Heart left ventricle (tissue), 13 donors: ENCODE measurements around the gene LEP.

Experiments used
- CTCF ChIP-seq, 12 donors: fragments of 200-600 bp; sonication (generic) in 4 of 12; IDR thresholded peaks; one replicate each; pipeline versions ENCODE4 v1.5.0 to v1.8.0; 2018 to 2022; ENCODE audit warnings: antibody characterized with exemption in 12 of 12, mild to moderate bottlenecking in 5 of 12
- POLR2A ChIP-seq, 2 donors: fragments of 450-650 bp; IDR thresholded peaks; one replicate each; pipeline ENCODE4 v1.6.1; 2017; ENCODE audit warnings: antibody characterized with exemption in 2 of 2, mild to moderate bottlenecking in 2 of 2, moderate library complexity in 2 of 2
- donor health status: ischemic (EF 13 %, LVEDD 7.1; RV severe dilation, severe dysfunction).
- donor health status: DM: no; HTN: yes; CAD: no.
- donor health status: DM: no; HTN: no; CAD: no.
- donor health status: ischemic (EF 25% LVEDD 6.9; RV normal size, moderate dysfunction).
- donor health status: ischemic (EF 25% LVEDD 5.7; RV mildly dilated, moderate dysfunction).
- donor health status: ischemic (EF 35%, LVEDD 5.7; RV mildly dilated, moderate dysfunction).
- donor health status: nonischemic (EF 11% LVEDD 7.7; RV severe dilation, severe dysfunction).
- donor health status: DM: yes; HTN: yes; CAD: no.
- donor health status: PGD.
- donor health status: ischemic (EF 29% LVEDD 5.4; RV normal size, mild dysfunction).
- donor health status: nonischemic (EF 23%, LVEDD 6.1; RV moderate dilation, normal function).

- TF ChIP-seq CTCF (IDR thresholded peaks at IDR 0.05) (no peak), POLR2A (IDR thresholded peaks at IDR 0.05) (no peak)
These were observed 30.2 kb upstream of the LEP start for GRCh38 chr7:128210590-128211570.
